HT-29 (cell line): ENCODE measurements around the gene PLXNA1. TPM values are rescaled to one million over a fixed set of nuclear protein-coding genes. Genes with fewer than 3 reads are reported as not detected.
A peak's percentile ranks its signal among the peaks of the same experiment; 100 is the strongest.

ENCODE experiments used
- DNase-seq: peaks from one replicate; pipeline ENCODE4 v3.0.0-alpha.2; 2015; ENCODE audit warnings: low spot score
- total RNA-seq: library from RNA; depleted of rRNA; stranded (reverse); fragments of >200 nt; shearing (Covaris generic); gene quantifications from 2 replicates; pipeline ENCODE4 v1.2.3, GENCODE V29; 2014

The PLXNA1 gene
- total RNA-seq, 1 experiment from 2014 or later, result 103 TPM

DNA sequence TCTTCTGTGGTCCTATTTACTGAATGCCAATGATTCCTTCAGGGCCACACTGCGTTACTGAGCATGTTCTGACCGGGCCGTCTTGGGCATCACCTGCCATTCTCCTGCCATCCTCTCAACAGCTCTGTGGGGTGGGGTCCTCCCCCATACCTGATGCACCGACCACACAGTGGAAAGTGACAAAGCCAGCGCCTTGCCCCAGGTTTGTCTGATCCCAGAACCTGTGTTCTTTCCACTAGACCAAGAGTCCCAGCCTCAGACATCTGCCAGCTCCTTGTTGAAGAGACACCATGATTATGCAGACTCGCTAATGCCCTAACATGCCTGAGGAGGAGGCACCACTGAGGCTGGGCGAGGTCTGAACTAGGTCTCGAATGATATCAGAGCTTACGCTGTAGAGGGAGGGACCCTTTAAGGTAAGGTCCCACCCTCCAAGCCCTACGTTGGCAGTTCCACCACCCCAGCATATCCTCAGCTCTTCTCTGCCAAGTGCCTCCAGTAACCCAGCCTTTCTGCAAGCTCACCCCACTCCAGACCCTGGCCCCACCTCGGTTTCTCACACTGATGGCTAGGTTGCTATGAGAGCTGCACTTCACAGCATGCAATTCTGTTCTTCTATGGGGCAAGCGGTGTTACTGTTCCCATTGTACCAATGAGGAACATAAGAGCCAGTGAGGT lies 29.8 kb upstream of the PLXNA1 start:
- DNase-seq, result no peak

GRCh38 chr3:126954141-126954842 lies 28.6 kb upstream of the PLXNA1 start:
- DNase-seq, result no peak

GRCh38 chr3:126955004-126955790 lies 27.7 kb upstream of the PLXNA1 start:
- no peak for DNase-seq

- no peak for DNase-seq
Observed at GRCh38 chr3:126956361-126956760, 26.6 kb upstream of the PLXNA1 start.

DNA sequence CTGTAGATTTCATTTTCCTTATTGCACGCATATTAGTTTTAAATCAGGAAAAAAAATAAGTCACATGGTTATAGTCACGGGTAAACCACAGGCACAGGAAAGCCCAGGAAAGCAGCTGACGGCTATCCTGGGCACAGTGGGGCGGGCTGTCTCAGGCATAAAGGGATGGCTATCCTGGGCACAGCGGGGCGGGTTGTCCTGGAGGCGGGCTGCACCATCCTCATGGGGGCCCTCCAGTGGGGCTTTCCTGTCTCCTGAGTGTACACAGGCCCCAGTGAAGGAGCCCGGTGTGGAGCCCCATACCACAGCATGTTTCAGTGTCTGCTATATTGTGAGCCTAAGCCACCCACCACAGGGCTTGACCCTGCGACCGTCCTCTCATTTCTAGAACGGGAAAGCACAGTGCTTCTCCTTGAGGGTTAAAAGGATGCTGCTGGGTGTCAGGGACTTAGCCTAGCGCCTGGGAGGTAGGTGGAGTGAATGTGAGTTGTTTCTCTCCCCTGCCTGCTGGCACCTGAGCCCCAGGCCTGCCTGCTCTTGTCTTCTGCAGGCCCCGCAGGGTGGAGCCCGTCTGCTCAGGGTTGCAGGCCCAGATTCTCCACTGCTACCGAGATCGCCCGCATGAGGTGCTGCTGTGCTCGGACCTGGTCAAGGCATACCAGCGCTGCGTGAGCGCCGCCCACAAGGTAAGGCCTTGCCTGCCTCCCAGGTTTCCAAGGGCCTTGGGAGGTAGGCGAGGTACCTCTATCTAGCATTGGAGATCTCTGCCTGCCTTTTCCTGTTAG lies 25.9 kb upstream of the PLXNA1 start:
- no peak for DNase-seq

DNA sequence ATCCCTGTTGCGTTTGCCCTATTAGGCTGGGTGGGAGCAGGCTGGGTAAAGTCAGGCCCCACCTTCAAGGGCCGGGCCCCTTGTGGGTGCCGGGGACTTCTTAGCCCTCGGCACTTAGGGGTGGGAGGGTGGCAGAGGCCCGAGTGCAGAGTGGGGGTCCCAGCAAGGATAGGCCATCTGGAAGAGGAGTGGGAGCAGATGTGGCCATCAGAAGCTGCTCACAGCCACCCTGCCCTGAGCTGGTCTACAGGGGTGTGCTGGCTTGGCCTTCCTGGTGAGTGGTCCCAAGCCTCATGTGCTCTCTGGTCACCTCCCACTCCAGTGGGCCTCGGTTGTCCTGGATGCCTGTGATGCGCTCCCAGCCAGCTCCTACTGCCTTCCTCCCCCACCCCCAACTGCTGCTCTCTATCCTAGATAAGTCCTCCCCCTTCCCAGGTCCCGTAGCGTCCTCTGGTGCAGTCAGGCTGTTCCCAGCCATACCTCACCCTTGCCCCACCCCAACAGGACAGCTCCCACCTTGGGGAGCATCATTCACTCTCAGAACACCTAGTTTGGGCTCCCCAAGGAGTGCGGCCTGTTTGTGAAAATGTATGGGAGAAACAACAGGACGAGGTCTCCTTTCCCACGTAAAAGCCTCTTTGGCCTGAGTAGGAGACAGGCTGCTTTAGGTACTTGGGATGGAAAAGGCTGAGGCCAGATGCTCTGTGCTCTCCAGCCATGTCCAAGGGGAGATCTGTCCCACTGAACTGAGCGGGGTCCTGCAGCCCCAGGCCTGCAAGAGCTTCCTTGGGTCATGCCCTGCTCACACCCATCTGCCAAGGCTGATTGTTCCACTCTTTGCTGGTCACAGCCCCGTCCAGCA lies 24.9 kb upstream of the PLXNA1 start:
- no peak for DNase-seq

GRCh38 chr3:126958638-126959085 lies 24.3 kb upstream of the PLXNA1 start:
- no peak for DNase-seq

GRCh38 chr3:126959136-126959920 lies 23.6 kb upstream of the PLXNA1 start:
- DNase-seq, result no peak

DNA sequence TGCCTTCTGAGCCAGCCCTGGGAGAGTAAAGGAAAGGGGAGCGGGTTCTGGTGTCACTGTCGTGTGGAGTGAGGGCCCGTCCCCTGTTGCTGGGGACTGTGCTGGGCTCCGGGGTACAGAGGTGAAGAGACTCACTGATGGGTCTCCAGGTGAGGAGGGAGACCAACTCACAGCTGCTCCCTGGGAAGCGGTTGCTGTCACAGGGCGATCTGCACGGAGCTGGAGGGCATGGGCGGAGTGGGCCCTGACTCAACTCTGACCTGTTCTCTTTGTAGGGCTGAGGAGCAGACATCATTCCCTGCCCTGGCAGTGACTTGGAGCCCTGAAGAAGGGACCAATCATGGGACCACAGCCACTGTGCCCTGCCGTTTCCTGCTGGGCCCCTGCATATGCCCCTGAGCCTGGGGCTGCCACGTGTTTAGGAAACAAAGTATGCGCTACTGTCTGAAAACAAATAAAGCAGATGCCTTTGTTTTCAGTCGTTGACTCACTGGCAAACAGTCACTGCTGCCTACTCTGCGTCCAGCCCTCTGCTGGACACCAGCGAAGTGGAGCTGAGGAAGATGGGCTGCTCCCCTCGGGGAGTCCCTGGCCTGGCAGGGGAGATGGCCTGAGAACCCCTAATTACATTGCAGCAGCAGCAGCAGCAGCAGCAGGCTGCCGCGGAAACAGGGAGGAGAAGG lies 22.9 kb upstream of the PLXNA1 start:
- peak; percentile 81 for DNase-seq

- DNase-seq, result peak; percentile 66
Observed at GRCh38 chr3:126960604-126960995, 22.3 kb upstream of the PLXNA1 start.

- DNase-seq, result peak; percentile 62
Observed at GRCh38 chr3:126961191-126961790, 21.6 kb upstream of the PLXNA1 start.

DNA sequence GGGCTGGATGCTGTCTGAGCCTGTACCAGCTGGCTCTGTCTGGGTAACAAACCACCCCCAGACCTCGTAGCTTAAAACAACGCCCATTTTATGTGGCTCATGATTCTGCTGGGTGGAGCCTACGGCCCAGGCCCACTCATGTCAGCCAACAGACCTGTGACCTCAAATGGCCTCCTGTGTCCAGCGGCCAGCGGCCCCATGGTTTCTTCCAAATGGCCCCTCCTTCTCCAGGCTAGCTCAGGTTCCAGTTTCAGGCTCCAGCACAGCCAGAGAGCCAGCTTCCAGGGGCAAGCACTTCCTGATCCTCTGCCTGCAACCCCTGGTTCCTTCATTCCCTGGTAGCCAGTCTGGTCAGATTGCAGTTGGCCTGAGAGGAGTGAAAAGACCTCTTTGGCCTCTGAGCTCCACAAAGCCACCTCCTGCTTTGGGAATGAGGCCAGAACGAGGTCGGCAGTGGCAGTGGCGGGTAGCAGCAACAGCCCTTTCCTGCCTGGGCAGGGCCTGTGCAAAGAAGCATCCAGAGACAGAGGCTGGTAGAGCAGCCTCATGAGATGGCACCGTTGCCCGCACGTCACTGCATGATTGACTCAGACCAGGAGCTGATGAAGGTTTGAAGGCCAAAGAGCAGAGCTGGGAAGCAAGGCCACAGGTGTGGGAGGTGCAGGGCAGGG lies 21.0 kb upstream of the PLXNA1 start:
- DNase-seq, result no peak

DNA sequence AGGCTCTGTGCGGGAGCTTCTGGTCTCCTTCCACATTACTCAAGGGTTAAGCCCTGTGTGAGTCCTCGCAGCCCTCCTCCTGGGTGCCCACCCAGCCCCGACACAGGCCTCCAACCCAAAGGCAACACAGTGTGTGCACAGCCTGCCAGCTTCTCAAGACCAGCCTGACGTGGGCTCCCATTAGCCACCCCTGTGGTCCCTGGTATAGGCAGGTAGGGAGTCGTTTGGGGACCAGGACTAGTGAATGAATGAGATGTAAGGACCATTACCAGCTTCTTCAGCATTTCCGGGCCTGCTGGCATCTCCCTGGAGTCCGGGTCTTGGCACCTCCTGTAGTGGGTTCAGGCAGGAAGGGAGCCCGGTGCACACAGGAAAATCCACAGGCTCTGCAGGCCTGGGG lies 20.2 kb upstream of the PLXNA1 start:
- no peak for DNase-seq

DNA sequence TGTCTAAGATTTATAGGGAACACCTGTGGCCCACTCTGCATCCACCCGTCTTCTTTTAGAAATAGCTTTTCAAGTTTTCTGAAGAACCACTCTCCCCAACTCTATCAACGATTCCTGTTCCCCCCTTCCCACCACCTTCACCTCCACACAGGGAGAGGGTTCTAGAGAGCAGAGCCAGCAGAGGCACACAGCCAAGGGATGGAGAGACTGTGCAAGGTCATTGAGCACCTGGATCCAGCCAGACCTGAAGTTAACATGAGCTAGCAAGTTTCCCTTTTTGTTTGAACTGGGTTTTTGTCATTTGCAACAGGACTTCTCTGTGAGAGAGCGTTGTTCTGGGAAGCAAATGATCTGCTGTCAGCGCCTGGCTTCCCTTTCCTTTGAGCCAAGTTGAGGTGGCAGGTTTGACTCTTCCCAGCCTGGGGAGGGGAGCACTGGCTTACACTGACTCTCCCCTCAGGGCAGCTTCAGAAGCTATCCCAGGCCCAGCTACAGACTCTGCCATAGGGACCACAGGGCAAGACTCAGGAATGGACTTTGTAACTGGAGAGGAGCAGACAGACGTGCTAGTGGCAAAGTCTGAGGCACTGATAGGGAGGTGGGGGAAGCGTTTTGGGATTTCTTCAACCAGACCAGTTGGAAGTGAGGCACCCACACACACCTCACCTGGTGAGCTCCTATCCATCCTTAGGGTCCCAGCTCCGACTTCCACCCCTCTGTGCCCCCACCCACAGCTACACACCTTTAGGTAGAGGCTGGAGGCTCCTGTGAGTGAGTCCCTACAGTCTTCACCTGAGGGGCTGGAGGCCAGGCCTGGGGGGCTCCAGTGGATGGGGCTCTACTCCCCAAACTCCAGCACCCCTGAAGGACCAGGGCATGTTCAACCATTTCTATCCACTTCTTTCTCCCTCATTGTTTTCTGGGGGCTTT lies 19.4 kb upstream of the PLXNA1 start:
- DNase-seq, result no peak

- DNase-seq, result no peak
Observed at GRCh38 chr3:126964261-126964660, 18.7 kb upstream of the PLXNA1 start.

DNA sequence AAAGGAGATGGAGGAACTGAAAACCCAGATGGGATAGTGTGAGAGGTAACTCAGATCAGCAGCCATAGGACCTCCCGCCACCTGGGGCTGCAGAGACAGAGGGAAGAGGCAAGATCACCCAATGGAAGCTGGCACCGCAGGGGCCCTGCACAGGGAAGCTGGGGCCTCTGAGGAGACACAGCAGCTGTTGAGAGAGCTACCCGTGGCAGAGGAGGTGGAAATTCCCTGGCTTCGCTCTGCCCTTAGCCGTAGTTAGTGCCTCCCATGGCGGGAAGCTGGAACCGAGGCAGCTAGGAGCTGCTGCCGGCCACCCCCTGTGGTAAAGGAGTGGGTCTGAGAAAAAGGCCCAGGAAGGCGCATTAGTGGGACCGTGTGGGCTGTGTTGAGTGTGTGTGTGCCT lies 18.0 kb upstream of the PLXNA1 start:
- no peak for DNase-seq

DNA sequence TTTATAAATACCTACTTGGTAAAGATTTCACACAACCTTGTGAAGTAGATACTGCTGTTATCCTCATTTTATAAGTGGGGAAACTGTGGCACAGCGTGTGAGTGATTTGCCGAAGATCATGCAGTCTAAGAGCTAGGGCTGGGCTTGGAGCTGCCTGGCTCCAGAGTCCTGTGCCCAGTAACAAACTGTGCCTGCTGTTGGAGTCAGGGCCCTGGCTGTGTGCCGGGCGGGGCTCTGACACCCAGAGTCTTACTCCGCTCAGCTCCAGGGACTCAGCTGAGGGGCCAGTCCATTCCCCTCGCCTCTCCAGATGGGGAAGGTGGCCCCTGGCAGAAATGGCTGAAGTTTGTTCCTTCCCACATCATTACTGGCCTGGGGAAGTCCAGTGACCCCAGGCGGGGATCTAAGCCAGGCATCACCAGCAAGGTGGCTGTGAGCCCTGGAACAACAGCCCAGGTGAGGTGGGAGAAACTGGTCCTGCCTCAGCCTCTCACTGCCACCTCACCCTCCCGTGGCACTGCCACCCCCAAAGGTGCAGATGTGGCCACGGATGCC lies 17.3 kb upstream of the PLXNA1 start:
- DNase-seq, result no peak
